GM13977 (cell line): Measurements from ENCODE around the gene MALT1.

ENCODE experiments used
- DNase-seq: peaks from one replicate; pipeline ENCODE4 v3.0.0; 2012; ENCODE audit warnings: low spot score
- CTCF ChIP-seq: IDR thresholded peaks from 2 replicates; pipeline ENCODE4 v1.5.1; 2012; ENCODE audit warnings: mild to moderate bottlenecking, control low read depth; ENCODE audit not compliant: insufficient read depth; ENCODE audit errors: extremely low read depth, missing control alignments
- in situ Hi-C: fragments of 300-500 bp; cut with MboI; formaldehyde crosslinking; loops from one replicate; pipeline ENCODE4 v1.12.0; 2022; ENCODE audit warnings: low sequenced_read_pairs, low pct_unique_long_range_greater_than_20kb, mixed read lengths, inconsistent platforms; ENCODE audit not compliant: unreplicated experiment

Gene MALT1

DNA sequence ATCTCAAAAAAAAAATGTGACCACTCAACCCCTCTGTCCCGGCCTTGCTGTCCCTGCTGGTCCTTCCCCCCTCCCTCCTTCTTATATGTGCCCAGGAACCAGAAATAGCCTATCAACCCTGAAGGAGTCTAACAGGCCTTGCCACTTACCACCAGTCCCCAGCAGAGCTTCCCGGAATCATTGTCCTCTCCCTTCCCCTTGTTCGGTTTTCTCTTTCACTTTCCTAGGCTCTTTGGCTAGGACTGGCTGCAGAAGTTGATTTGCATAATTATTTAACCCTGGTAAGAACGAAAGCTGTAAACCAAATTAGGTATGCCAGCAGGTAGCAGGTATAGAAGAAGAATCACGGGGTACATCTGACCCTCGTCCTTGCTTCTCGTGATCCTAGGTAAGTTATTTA, 120.8 kb downstream of the MALT1 start:
- peak; percentile 67 for DNase-seq
- in situ Hi-C loops, result no loop called here
- TF ChIP-seq CTCF, result no peak

GRCh38 chr18:58793361-58793760, 122.1 kb downstream of the MALT1 start:
- in situ Hi-C loops, result no loop called here
- DNase-seq, result no peak
- no peak for TF ChIP-seq CTCF

GRCh38 chr18:58796220-58796619, 125.0 kb downstream of the MALT1 start:
- no peak for TF ChIP-seq CTCF
- in situ Hi-C loops, result no loop called here
- DNase-seq, result no peak

DNA sequence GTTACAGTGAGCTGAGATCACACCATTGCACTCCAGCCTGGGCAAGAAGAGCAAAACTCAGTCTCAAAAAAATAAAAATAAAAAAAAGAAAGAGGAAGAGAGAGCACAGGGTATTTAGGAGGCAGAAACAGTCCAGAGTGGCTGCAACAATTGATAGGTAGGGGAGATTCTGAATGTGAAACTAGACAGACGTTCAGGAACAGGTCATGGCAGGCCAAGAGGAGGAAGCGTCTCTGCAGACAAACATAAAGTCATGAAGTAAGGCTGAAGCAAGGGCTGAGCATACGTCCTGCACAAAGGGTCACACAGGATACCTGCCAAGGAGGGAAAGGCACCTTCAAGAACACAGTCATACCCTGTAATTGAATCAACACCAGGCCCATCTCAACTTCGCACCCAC, 129.3 kb downstream of the MALT1 start:
- peak; percentile 48 for DNase-seq
- in situ Hi-C loops, result no loop called here
- TF ChIP-seq CTCF, result no peak

DNA sequence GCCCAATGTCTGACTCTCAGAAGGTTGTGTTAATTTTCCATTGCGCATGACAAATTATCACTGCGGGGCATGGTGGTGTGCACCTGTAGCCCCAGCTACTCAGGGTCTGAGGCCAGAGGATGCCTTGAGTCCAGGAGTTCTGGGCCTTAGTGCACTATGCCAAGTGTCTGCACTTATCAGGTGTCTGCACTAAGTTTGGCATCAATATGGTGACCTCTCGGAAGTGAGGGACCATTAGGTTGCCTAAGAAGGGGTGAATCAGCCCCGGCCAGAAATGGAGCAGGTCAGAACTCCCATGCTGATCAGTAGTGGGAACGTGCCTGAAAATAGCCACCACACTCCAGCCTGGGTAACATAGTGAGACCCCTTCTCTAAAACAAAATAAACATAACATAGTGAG, 131.7 kb downstream of the MALT1 start:
- TF ChIP-seq CTCF, result no peak
- in situ Hi-C loops, result no loop called here
- DNase-seq, result no peak

GRCh38 chr18:58803978-58804377, 132.7 kb downstream of the MALT1 start:
- TF ChIP-seq CTCF, result no peak
- no peak for DNase-seq
- in situ Hi-C loops, result no loop called here
